RWPE1 (cell line): Measurements from ENCODE around the gene SCTR.

ENCODE experiments used
- CTCF ChIA-PET: fragments of 350-600 bp; sonication (Branson Sonifier 250); formaldehyde crosslinking; extraction: SDS; loops from one replicate; lab custom pipeline; 2021; lab: Yijun Ruan, JAX
- POLR2A ChIA-PET: fragments of 400-600 bp; formaldehyde crosslinking; extraction: SDS; loops from one replicate; lab custom pipeline; 2020; ENCODE audit warnings: antibody characterized with exemption; ENCODE audit not compliant: low non-redundant PET; lab: Yijun Ruan, JAX
- DNase-seq: peaks from one replicate; pipeline ENCODE4 v3.0.0; 2012; ENCODE audit warnings: low spot score
- H3K27ac ChIP-seq: fragments of 450-650 bp; 2 replicates; pipeline ENCODE4 v1.5.1; 2017
- CTCF ChIP-seq: fragments of 450-650 bp; conservative IDR thresholded peaks from 2 replicates; pipeline ENCODE4 v1.5.1; 2017; ENCODE audit warnings: low read depth, mild to moderate bottlenecking

SCTR gene

GRCh38 chr2:119531292-119531691 lies 7.0 kb upstream of the SCTR start:
- POLR2A ChIA-PET = no interaction called here

GRCh38 chr2:119527999-119528398 lies 3.7 kb upstream of the SCTR start:
- ChIA-PET CTCF (no interaction called here), POLR2A (no interaction called here)
- DNase-seq = no peak
- no peak for TF ChIP-seq CTCF
- no peak overlapping the region for H3K27ac ChIP-seq

More at GRCh38 chr2:119531292-119531691, 7.0 kb upstream of the SCTR start:
- no peak for DNase-seq
- H3K27ac ChIP-seq = no peak overlapping the region
- no peak for TF ChIP-seq CTCF
- CTCF ChIA-PET = no interaction called here

- H3K27ac ChIP-seq = no peak overlapping the region
- no peak for DNase-seq
- CTCF ChIA-PET = no interaction called here
- TF ChIP-seq CTCF = no peak
- POLR2A ChIA-PET = no interaction called here
Observed at GRCh38 chr2:119525614-119526013, 1.3 kb upstream of the SCTR start.

- no peak overlapping the region for H3K27ac ChIP-seq
- ChIA-PET POLR2A (no interaction called here), CTCF (interaction anchor here (0.7 to 1.1 kb wide), 2 partner anchors 13 to 118 kb away, joined by 3 to 4 read pairs; no protein-coding TSS in a partner anchor)
- DNase-seq = no peak
- no peak for TF ChIP-seq CTCF
Observed at GRCh38 chr2:119523383-119523951, 816 bp downstream of the SCTR start.

- H3K27ac ChIP-seq = no peak overlapping the region
- POLR2A ChIA-PET = no interaction called here
- TF ChIP-seq CTCF = no peak
- DNase-seq = no peak
- CTCF ChIA-PET = no interaction called here
Observed at GRCh38 chr2:119522671-119523070, 1.6 kb downstream of the SCTR start.

- TF ChIP-seq CTCF = no peak
- H3K27ac ChIP-seq = no peak overlapping the region
- DNase-seq = no peak
- ChIA-PET CTCF (no interaction called here), POLR2A (no interaction called here)
Observed at GRCh38 chr2:119521433-119522050, 2.7 kb downstream of the SCTR start.
